HG03025 (cell line): ENCODE measurements around the gene KLHL35.

ENCODE experiments used
- ATAC-seq: cut with Tn5 transposase; IDR thresholded peaks from one replicate; pipeline ENCODE4 v1.9.1; 2021; ENCODE audit warnings: mild to moderate bottlenecking, moderate library complexity; ENCODE audit not compliant: unreplicated experiment, low FRiP score

KLHL35 gene

GRCh38 chr11:75442161-75442885, 9.3 kb upstream of the KLHL35 start:
- ATAC-seq, result no peak

- ATAC-seq, result no peak
Observed at GRCh38 chr11:75441804-75442132, 8.8 kb upstream of the KLHL35 start.

GRCh38 chr11:75440960-75441803, 8.2 kb upstream of the KLHL35 start:
- ATAC-seq, result no peak

- ATAC-seq, result no peak
Observed at GRCh38 chr11:75439495-75440120, 6.6 kb upstream of the KLHL35 start.

- ATAC-seq, result no peak
Observed at GRCh38 chr11:75439026-75439425, 6.0 kb upstream of the KLHL35 start.

GRCh38 chr11:75437966-75438659, 5.1 kb upstream of the KLHL35 start:
- ATAC-seq, result no peak

GRCh38 chr11:75436806-75437205, 3.8 kb upstream of the KLHL35 start:
- no peak for ATAC-seq

- ATAC-seq, result no peak
Observed at GRCh38 chr11:75435571-75435925, 2.5 kb upstream of the KLHL35 start.

GRCh38 chr11:75434886-75435570, 2.0 kb upstream of the KLHL35 start:
- ATAC-seq, result no peak

GRCh38 chr11:75434051-75434450, 1.0 kb upstream of the KLHL35 start:
- no peak for ATAC-seq

GRCh38 chr11:75433443-75433842, 440 bp upstream of the KLHL35 start:
- no peak for ATAC-seq

GRCh38 chr11:75431533-75432525, 1.2 kb downstream of the KLHL35 start:
- ATAC-seq, result no peak

GRCh38 chr11:75430714-75431532, 2.1 kb downstream of the KLHL35 start:
- no peak for ATAC-seq

- peak; percentile 45 for ATAC-seq
Observed at GRCh38 chr11:75429902-75430713, 2.9 kb downstream of the KLHL35 start.

- no peak for ATAC-seq
Observed at GRCh38 chr11:75429641-75429901, 3.4 kb downstream of the KLHL35 start.

- no peak for ATAC-seq
Observed at GRCh38 chr11:75428989-75429640, 3.9 kb downstream of the KLHL35 start.

GRCh38 chr11:75428281-75428724, 4.7 kb downstream of the KLHL35 start:
- ATAC-seq, result no peak
